Activated CD8-positive, alpha-beta memory T cell treated with anti-CD3 and anti-CD28 coated beads, Interleukin-2, amount 50 U/mL, for 1 hour (primary cell): ENCODE results near the gene THSD7B.

ENCODE experiments used
- DNase-seq: peaks from one replicate; pipeline ENCODE4 v3.0.0-alpha.2; 2020; ENCODE audit errors: extremely low read depth

The THSD7B gene

GRCh38 chr2:137367361-137367760, 602.0 kb downstream of the THSD7B start:
- DNase-seq, result no peak

- DNase-seq, result no peak
Observed at GRCh38 chr2:137369106-137369505, 603.8 kb downstream of the THSD7B start.

- DNase-seq, result no peak
Observed at GRCh38 chr2:137379186-137379585, 613.8 kb downstream of the THSD7B start.

GRCh38 chr2:137380610-137381009, 615.3 kb downstream of the THSD7B start:
- DNase-seq, result no peak

GRCh38 chr2:137381731-137382130, 616.4 kb downstream of the THSD7B start:
- DNase-seq, result no peak

GRCh38 chr2:137383391-137383790, 618.0 kb downstream of the THSD7B start:
- no peak for DNase-seq

- DNase-seq, result no peak
Observed at GRCh38 chr2:137387044-137387443, 621.7 kb downstream of the THSD7B start.

GRCh38 chr2:137405496-137405895, 640.2 kb downstream of the THSD7B start:
- no peak for DNase-seq

- DNase-seq, result no peak
Observed at GRCh38 chr2:137411585-137411984, 646.2 kb downstream of the THSD7B start.

GRCh38 chr2:137420744-137421143, 655.4 kb downstream of the THSD7B start:
- no peak for DNase-seq

- no peak for DNase-seq
Observed at GRCh38 chr2:137435162-137435561, 669.8 kb downstream of the THSD7B start.

- no peak for DNase-seq
Observed at GRCh38 chr2:137437386-137437785, 672.0 kb downstream of the THSD7B start.

- DNase-seq, result no peak
Observed at GRCh38 chr2:137444970-137445369, 679.6 kb downstream of the THSD7B start.

- DNase-seq, result no peak
Observed at GRCh38 chr2:137449454-137449853, 684.1 kb downstream of the THSD7B start.

GRCh38 chr2:137454886-137455285, 689.5 kb downstream of the THSD7B start:
- no peak for DNase-seq

GRCh38 chr2:137467246-137467862, 702.0 kb downstream of the THSD7B start:
- DNase-seq, result no peak

GRCh38 chr2:137493261-137493660, 727.9 kb downstream of the THSD7B start:
- no peak for DNase-seq

GRCh38 chr2:137500599-137500998, 735.3 kb downstream of the THSD7B start:
- no peak for DNase-seq

GRCh38 chr2:137507237-137507636, 741.9 kb downstream of the THSD7B start:
- no peak for DNase-seq

GRCh38 chr2:137508739-137509384, 743.5 kb downstream of the THSD7B start:
- no peak for DNase-seq

GRCh38 chr2:137511526-137511925, 746.2 kb downstream of the THSD7B start:
- no peak for DNase-seq

GRCh38 chr2:137521653-137522619, 756.6 kb downstream of the THSD7B start:
- no peak for DNase-seq

- DNase-seq, result no peak
Observed at GRCh38 chr2:137522620-137523011, 757.3 kb downstream of the THSD7B start.
